Measurements from ENCODE around the gene YIF1B.
"Not testable (repeated sequence)": the region's sequence is repeated elsewhere in the genome, so short reads cannot be mapped to it uniquely, and the experiment has no call there.

Gene YIF1B

GRCh38 chr19:38315657-38316476 is at the start of gene YIF1B:
YIF1B (minus strand) TSS chr19:38315947; CDS start chr19:38315917, 30 bp downstream.
- DNase-seq (ENCODE audit: low read depth in 1 of 2, low spot score in 1 of 2): peak; percentile 91 to 93

GRCh38 chr19:38362946-38363688 is 47.4 kb upstream of the YIF1B start:
- DNase-seq (ENCODE audit: low read depth in 1 of 2, low spot score in 1 of 2): not testable (repeated sequence)

- DNase-seq (ENCODE audit: low read depth in 1 of 2, low spot score in 1 of 2): peak; percentile 40 to 50
Observed at GRCh38 chr19:38362076-38362945, 46.6 kb upstream of the YIF1B start.

GRCh38 chr19:38361633-38362075 is 45.9 kb upstream of the YIF1B start:
- DNase-seq (ENCODE audit: low read depth in 1 of 2, low spot score in 1 of 2): peak; percentile 22 to 47

- no peak for DNase-seq (ENCODE audit: low read depth in 1 of 2, low spot score in 1 of 2)
Observed at GRCh38 chr19:38360839-38361631, 45.3 kb upstream of the YIF1B start.

- no peak for DNase-seq (ENCODE audit: low read depth in 1 of 2, low spot score in 1 of 2)
Observed at GRCh38 chr19:38360351-38360750, 44.6 kb upstream of the YIF1B start.

- DNase-seq (ENCODE audit: low read depth in 1 of 2, low spot score in 1 of 2): no peak
Observed at GRCh38 chr19:38359242-38360021, 43.7 kb upstream of the YIF1B start.

- no peak for DNase-seq (ENCODE audit: low read depth in 1 of 2, low spot score in 1 of 2)
Observed at GRCh38 chr19:38358071-38358470, 42.3 kb upstream of the YIF1B start.

GRCh38 chr19:38355728-38356725 is 40.3 kb upstream of the YIF1B start:
- DNase-seq (ENCODE audit: low read depth in 1 of 2, low spot score in 1 of 2): no peak

GRCh38 chr19:38352611-38353010 is 36.9 kb upstream of the YIF1B start:
- no peak for DNase-seq (ENCODE audit: low read depth in 1 of 2, low spot score in 1 of 2)

- no peak for DNase-seq (ENCODE audit: low read depth in 1 of 2, low spot score in 1 of 2)
Observed at GRCh38 chr19:38351865-38352395, 36.2 kb upstream of the YIF1B start.

GRCh38 chr19:38350883-38351282 is 35.1 kb upstream of the YIF1B start:
- DNase-seq (ENCODE audit: low read depth in 1 of 2, low spot score in 1 of 2): no peak

- DNase-seq (ENCODE audit: low read depth in 1 of 2, low spot score in 1 of 2): no peak
Observed at GRCh38 chr19:38346837-38347236, 31.1 kb upstream of the YIF1B start.

GRCh38 chr19:38340927-38341326 is 25.2 kb upstream of the YIF1B start:
- no peak for DNase-seq (ENCODE audit: low read depth in 1 of 2, low spot score in 1 of 2)

GRCh38 chr19:38339011-38339410 is 23.3 kb upstream of the YIF1B start:
- not testable (repeated sequence) for DNase-seq (ENCODE audit: low read depth in 1 of 2, low spot score in 1 of 2)

GRCh38 chr19:38337360-38337653 is 21.6 kb upstream of the YIF1B start:
- no peak for DNase-seq (ENCODE audit: low read depth in 1 of 2, low spot score in 1 of 2)

- DNase-seq (ENCODE audit: low read depth in 1 of 2, low spot score in 1 of 2): peak; percentile 87 to 92
Observed at GRCh38 chr19:38336638-38337359, 21.1 kb upstream of the YIF1B start.

Data from stimulated activated CD4-positive, alpha-beta T cell treated with anti-CD3 and anti-CD28 coated beads, Interleukin-15, amount 100 ng/mL, for 1 hour (primary cell).